ENCODE results near the gene CHRNA4.

CHRNA4 gene

DNA sequence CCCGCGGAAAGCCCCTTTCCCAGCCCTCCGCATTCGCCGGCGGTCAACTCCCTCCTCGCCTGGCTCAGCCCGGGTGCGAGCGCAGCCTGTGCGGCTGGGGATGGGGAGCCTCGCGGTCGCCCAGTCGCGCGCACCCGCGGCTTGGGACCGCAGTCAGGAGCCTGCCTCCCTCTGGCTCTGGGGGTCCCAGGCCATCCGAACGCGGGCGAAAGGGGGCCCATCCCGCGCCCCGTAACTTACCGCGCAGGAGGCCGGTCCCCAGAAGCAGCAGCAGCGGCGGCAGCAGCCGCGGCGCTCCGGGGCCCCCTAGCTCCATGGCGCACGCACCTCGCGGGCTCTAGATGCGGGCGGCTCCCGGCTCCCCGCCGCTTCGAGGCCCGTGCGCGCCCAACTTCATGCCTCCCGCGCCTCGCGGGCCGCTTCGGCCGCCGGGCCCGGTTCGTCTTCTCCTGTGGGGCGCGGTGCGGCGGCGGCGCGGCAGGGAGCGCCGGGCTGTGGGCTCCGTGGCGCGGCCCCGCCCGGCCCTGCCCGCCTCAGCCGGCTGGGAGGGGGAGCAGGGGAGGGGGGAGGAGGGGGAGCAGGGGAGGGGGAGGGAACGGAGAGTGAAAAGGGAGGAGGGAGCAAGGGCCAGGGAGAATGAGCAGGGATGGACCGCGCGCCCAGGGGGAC, at the start of gene CHRNA4:
CHRNA4 (minus strand) TSS at position 500 of the 669 bp plus-strand sequence; CDS start at position 316, 184 bp downstream.
- no peak for DNase-seq (ENCODE audit: low read depth)

GRCh38 chr20:63409834-63410435, 48.8 kb upstream of the CHRNA4 start:
- no peak for DNase-seq (ENCODE audit: low read depth)

DNA sequence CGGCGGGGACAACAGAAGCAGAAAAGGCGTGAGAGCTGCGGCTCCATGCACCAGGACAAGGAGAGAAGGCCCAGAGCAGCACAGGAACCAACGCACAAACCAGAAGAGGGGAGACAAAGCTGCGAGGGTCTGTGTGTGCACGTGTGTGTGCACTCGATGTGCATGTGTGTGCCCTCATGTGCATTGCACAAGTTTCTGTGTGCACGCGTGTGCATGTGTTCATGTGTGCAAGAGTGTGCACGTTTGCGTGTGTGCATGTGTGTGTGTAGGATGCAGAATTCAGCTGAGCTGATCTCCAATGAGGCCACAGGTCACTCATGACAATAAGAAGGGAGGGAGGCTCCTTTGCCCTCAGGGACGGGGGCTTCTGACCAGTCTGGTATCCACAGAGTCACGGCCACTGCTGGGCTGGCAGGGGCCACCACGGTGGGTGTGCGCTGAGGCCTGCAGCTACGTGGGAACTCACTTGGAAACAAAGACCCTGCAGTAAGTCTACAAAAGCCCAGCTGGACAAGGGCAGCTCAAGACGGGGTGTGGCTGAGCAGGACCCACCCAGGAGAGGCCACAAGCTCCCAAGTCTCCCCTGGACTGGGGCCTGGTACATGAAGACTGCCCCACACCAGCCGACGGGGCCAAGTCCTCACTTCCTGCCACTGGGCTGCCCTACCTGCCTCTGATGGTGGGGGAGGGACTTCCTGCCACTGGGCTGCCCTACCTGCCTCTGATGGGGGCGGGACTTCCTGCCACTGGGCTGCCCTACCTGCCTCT, 48.1 kb upstream of the CHRNA4 start:
- no peak for DNase-seq (ENCODE audit: low read depth)

GRCh38 chr20:63408684-63409046, 47.5 kb upstream of the CHRNA4 start:
- no peak for DNase-seq (ENCODE audit: low read depth)

DNA sequence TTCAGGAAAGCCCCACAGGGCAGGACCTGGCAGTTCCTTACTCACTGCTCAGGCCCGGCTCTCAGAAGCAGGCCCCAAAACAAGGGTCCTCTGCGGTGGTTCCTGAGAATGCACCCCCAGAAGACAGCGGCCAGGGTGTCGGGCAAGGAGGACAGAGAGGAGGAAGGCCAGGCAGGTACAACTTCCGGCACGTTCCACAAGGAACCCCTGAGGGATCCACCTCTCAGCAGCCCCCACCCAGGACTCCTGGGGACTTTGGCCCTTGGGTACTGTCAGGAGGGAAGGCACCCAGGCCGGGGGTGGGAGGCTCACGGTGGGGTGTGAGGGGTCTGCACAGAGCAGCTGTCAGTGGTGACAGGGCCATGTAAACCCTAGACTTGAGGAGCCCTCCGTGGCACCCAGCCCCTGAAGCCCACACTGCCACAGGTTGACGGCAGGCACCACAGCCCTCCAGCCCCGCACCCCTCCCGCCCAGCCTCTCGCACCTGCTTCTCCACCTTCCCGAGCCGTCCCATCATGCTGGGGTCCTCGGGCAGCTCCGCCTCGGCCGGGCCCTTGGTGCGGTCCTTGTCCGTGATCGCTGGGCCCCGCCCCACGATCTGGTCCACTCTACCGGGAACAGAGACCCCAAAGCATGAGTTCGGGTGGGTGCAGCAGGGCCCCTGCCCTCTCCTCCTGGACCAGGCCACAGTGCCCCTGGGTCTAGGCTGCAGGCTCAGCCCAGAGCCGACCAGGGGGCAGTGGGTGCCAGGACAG, 47.0 kb upstream of the CHRNA4 start:
- DNase-seq (ENCODE audit: low read depth) = no peak

- DNase-seq (ENCODE audit: low read depth) = no peak
Observed at GRCh38 chr20:63406617-63407245, 45.6 kb upstream of the CHRNA4 start.

DNA sequence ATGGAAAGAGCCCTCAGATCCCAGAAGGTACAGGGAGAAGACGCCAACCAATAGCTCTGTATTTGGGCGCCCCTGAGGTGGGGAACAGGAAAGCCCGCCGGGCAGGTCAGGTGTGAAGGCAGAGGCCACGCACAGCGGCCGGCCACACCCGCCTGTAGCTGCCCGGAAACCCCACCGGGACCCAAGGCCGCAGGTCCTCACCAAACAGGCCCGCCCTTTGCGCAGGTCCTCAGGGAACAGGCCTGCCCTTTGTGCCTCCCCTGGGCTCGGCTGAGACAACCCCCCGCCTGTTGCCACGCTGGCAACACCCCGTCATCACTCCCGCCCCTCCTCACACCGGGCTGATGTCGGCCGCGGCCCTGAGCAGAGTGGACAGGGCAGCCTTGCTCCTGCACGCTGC, 44.9 kb upstream of the CHRNA4 start:
- DNase-seq (ENCODE audit: low read depth) = no peak

DNA sequence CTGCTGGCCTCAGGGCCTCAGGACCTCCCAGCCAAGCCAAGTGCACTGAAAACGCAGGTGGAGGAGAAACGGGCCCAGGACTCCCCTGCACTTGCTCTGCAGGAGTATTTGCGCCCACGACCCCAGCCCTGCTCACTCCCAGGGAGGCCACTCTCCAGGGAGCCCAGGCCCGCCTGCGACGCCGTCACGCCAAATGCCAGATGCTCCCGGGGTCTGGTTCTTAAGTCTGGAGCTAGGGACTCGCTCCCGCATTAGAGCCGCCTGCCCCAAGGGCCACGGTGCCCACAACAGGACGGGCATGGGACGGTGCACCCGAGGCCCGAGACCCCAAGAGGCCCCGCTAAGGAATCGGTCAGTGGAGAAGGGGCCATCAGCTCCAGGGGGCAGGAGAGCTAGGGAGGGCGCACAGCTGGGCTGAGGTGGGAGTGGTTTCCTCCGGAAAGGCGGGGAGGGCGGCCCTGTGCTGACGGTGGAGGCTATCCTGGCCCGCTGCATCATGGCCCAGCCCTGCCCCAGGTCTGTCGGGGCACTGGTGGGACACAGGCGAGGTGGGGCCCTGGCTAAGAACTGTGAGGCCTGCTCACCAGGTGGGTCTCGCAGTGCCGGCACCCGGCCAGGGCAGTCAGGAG, 44.1 kb upstream of the CHRNA4 start:
- DNase-seq (ENCODE audit: low read depth) = no peak

DNA sequence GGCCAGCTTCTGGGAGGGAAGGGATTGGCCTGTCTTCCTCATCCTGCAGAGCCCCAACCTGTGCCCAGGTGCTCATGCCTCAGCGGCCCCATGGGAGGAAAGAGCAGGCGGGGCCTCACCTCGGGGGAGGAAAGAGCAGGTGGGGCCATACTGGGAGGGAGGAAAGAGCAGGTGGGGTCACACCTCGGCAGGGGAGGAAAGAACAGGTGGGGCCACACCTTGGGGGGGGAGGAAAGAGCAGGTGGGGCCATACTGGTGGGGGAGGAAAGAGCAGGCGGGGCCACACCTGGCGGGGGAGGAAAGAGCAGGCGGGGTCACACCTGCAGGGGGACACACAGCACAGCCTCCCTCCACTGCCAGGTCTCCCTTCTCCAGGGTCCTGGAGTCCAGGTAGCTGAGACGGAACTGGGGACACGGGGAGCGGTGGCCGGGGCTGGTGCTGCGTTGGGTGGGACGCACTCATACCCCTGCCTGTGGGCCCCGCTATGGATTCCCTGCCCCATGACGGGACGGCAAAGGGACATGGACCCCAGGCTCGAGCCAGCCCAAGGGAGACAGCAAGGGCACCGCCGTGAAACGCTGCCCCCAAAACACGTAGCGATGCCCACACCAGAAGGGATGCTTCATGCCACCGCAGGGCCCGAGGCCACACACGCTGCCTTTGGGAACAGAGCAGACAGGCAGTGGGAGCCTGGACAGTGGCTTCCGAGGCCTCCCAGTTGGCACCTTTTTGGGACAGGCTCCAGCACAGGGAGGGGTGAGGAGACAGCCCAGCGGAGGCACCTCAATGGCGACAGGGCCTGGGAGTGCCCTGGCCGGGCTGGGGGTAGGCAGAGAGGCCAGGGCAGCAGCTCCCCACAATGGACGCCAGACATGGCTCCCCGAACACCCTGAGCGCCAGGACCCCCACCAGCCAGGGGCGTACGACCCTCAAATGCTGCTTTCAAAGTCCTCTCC, 43.3 kb upstream of the CHRNA4 start:
- DNase-seq (ENCODE audit: low read depth) = no peak

GRCh38 chr20:63403403-63404105, 42.4 kb upstream of the CHRNA4 start:
- DNase-seq (ENCODE audit: low read depth) = no peak

DNA sequence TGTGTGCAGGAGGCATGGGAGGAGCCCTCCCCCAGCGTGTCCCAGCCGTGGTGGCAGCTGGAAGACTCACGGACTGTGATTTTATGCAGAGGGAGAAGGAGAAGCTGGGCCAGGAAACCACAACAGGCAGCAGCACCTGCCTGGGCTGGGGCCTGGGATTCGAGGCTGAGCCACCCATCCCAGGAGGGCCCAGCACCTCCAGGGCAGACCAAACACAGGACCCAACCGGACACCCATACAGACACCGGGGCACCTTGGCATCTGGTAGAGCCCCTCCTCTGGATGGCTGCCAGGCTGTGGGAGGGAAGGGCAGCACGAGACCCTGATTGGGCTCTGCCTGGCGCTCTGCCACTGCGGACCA, 41.7 kb upstream of the CHRNA4 start:
- no peak for DNase-seq (ENCODE audit: low read depth)

- no peak for DNase-seq (ENCODE audit: low read depth)
Observed at GRCh38 chr20:63402181-63402859, 41.2 kb upstream of the CHRNA4 start.

DNA sequence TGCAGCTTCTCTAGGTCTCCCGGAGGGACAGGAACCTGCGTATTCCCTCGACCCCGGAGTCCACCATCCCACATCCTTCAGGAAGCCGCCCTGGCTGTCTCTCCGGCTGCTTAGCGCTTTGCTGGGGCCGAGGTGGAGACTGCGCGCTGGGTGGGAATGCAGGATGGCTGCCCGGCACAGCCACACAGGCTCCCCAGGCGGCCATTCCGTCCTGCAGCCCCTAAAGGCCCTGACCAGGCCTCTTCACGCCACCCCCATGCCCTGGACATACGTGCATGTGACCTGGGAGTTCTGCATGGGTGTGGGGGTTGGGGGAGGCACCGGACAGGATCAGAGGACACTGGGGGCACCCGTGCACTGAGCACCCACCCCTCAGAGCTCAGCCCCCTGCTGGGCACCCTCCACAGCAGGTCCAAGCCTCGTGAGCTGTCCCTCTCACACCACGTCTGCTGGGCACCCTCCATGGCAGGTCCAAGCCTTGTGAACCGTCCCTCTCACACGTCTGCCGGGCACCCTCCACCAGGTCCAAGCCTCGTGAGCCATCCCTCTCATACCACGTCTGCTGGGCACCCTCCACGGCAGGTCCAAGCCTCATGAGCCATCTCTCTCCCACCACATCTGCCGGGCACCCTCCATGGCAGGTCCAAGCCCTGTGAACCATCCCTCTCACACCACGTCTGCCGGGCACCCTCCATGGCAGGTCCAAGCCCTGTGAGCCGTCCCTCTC, 40.4 kb upstream of the CHRNA4 start:
- no peak for DNase-seq (ENCODE audit: low read depth)

GRCh38 chr20:63400486-63401210, 39.5 kb upstream of the CHRNA4 start:
- no peak for DNase-seq (ENCODE audit: low read depth)

DNA sequence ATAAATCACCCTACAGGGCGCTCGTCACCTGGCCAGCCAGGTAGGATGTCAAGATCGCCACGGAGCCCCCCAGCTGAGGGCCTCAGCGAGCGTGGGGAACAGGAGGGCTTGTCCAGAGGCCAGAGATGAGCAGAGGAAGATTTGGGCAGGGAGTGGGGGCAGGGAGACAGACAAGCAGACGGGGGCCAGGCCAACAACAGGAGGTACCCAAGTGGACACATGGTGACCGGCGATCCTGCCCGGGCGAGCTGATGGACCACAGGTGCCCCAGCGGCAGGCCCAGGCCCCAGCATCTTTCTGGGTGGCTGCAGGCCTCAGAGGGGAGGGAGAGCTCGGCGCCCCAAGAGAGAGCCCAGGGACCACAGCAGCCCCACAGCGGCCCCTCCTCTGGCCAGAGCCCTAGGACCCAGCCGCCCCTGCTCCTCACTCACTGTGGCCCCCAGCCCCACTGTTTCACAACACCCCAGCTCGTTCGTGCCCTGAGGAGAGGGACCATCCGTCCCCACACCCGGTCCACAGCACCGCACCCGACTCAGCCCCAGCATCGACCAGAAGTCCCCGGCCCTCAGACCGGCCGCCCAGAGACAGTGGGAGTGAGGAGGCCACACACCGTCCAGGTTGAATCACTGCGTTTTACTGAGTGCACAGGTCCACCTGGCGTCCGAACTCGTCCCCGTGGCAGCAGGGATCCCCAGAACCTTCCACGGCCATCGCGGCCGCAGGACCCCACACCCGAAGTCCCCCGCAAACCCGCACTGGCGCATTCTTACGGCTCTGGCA, 38.6 kb upstream of the CHRNA4 start:
- DNase-seq (ENCODE audit: low read depth) = no peak

- DNase-seq (ENCODE audit: low read depth) = no peak
Observed at GRCh38 chr20:63398744-63399514, 37.8 kb upstream of the CHRNA4 start.

All from stimulated activated CD8-positive, alpha-beta memory T cell treated with anti-CD3 and anti-CD28 coated beads, Interleukin-4, amount 100 ng/mL, for 24 hours (primary cell).